ELF-1 (cell line): Measurements from ENCODE around the gene ZNF586.
A peak's percentile ranks its signal among the peaks of the same experiment; 100 is the strongest.
"Not testable (repeated sequence)": the region's sequence is repeated elsewhere in the genome, so short reads cannot be mapped to it uniquely, and the experiment has no call there.

Source experiments
- DNase-seq: peaks from one replicate; pipeline ENCODE4 v3.0.0-alpha.2; 2016; ENCODE audit warnings: low read depth, low spot score

The ZNF586 gene

GRCh38 chr19:57769345-57770131 is at the start of gene ZNF586:
Gene ZNF586, plus strand, starts transcription at chr19:57769676. Its CDS starts 167 bp downstream, at chr19:57769843.
- peak; percentile 91 for DNase-seq

GRCh38 chr19:57719901-57720519 is 49.5 kb upstream of the ZNF586 start:
- no peak for DNase-seq

GRCh38 chr19:57720878-57721277 is 48.6 kb upstream of the ZNF586 start:
- DNase-seq = no peak

GRCh38 chr19:57738320-57738719 is 31.2 kb upstream of the ZNF586 start:
- DNase-seq = peak; percentile 73

- DNase-seq = not testable (repeated sequence)
These were observed 30.7 kb upstream of the ZNF586 start for GRCh38 chr19:57738770-57739169.

GRCh38 chr19:57746580-57747471 is 22.6 kb upstream of the ZNF586 start, which contains the start of gene ZNF776:
Gene ZNF776, plus strand, starts transcription at chr19:57746815. Its CDS starts 244 bp downstream, at chr19:57747059.
- peak; percentile 91 for DNase-seq

GRCh38 chr19:57747472-57747807 is 22.0 kb upstream of the ZNF586 start:
- DNase-seq = no peak

- no peak for DNase-seq
These were observed 21.4 kb upstream of the ZNF586 start for GRCh38 chr19:57748029-57748428.

GRCh38 chr19:57754091-57754673 is 15.3 kb upstream of the ZNF586 start:
- DNase-seq = no peak

GRCh38 chr19:57755031-57755430 is 14.4 kb upstream of the ZNF586 start:
- DNase-seq = no peak

GRCh38 chr19:57757941-57758340 is 11.5 kb upstream of the ZNF586 start:
- no peak for DNase-seq

- no peak for DNase-seq
These were observed 10.4 kb upstream of the ZNF586 start for GRCh38 chr19:57759096-57759495.

- DNase-seq = no peak
These were observed 1.9 kb downstream of the ZNF586 start for GRCh38 chr19:57771417-57771816.

- no peak for DNase-seq
These were observed 4.0 kb downstream of the ZNF586 start for GRCh38 chr19:57773488-57773887.

GRCh38 chr19:57776764-57777296 is 7.4 kb downstream of the ZNF586 start:
- no peak for DNase-seq

GRCh38 chr19:57778336-57778735 is 8.9 kb downstream of the ZNF586 start:
- no peak for DNase-seq

- no peak for DNase-seq
These were observed 9.9 kb downstream of the ZNF586 start for GRCh38 chr19:57779220-57779845.

GRCh38 chr19:57786286-57786685 is 16.8 kb downstream of the ZNF586 start:
- no peak for DNase-seq

- peak; percentile 11 for DNase-seq
These were observed 17.4 kb downstream of the ZNF586 start for GRCh38 chr19:57786906-57787305.

GRCh38 chr19:57788114-57788692 is 18.7 kb downstream of the ZNF586 start:
- DNase-seq = no peak

- DNase-seq = no peak
These were observed 19.8 kb downstream of the ZNF586 start for GRCh38 chr19:57789288-57789687.
